HG02973 (cell line): ENCODE measurements around the gene PTPRJ.

Experiments
- ATAC-seq: cut with Tn5 transposase; IDR thresholded peaks from one replicate; pipeline ENCODE4 v1.9.1; 2021; ENCODE audit warnings: moderate library complexity; ENCODE audit not compliant: unreplicated experiment

The PTPRJ gene

DNA sequence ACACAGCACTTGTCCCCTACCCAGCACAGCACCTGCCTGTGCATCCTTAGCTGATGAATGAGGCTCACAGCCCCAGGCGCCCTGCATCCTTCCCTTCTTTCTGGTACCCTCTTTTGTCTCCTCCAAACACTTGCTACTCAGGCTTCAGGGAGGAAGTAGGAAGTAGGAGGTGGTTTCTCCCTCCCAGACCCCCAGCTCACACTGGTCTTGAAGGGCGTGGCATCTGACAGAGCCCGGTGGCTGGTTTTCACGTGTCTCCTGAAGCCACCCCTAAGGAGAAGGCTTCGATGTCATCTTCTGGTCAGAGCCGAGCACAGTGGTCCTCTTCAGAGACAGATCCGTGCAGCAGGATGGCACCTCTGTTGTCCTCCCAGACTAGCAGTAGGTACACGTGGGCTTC lies 109.8 kb downstream of the PTPRJ start:
- no peak for ATAC-seq

- no peak for ATAC-seq
These were observed 111.2 kb downstream of the PTPRJ start for GRCh38 chr11:48091426-48092102.

DNA sequence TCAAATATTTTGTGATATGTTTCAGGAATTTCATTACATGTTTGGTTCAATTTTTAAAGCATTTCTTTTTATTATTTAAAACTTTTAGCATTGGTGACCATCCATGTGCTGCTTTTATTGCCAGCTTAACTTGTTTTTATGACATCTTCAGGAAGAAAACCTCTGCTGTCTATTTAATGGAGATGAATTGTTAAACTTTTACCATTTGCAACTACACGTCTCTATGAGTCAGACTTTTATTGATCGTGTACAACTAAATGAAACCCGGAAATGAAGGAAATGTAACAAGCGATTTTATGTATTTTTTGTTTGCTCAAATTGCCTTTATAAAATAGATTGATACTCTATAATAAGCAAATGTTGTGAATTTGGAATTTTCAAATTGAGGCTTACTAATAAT lies 113.0 kb downstream of the PTPRJ start:
- ATAC-seq: no peak

- ATAC-seq: no peak
These were observed 113.7 kb downstream of the PTPRJ start for GRCh38 chr11:48093795-48094642.

DNA sequence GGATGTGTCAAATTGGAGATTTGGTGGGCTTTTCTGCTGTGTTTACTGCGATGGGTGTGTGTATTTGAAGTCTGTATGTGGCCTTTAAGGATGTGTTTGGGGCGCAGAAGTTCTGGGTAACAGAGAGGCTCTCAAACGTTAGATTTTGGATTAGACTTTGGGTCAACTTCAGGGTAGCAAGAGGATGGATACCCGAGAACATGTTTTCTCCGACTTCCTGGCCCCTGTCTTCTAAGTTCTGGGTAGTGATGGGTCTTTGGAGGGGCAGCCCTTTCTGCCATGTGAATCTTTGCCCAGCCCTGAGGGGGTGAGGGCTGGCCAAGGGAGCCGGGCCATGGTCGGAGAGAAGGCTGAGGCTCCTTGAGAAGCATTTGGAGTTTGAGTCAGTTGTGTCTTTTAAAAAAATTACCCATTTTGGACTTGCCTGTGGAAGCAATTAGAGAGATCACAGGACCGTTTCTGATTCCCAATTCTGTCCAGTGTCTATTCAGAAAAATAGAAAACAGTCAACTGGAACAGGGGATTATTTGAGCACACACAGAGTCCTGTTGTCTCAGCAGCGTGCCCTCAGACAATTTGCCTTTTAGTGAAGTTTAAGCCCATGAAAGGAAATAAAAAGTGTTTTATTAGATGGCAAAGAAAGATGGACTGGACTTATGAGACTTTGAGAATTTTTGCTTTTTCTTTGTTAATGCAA lies 114.4 kb downstream of the PTPRJ start:
- no peak for ATAC-seq

DNA sequence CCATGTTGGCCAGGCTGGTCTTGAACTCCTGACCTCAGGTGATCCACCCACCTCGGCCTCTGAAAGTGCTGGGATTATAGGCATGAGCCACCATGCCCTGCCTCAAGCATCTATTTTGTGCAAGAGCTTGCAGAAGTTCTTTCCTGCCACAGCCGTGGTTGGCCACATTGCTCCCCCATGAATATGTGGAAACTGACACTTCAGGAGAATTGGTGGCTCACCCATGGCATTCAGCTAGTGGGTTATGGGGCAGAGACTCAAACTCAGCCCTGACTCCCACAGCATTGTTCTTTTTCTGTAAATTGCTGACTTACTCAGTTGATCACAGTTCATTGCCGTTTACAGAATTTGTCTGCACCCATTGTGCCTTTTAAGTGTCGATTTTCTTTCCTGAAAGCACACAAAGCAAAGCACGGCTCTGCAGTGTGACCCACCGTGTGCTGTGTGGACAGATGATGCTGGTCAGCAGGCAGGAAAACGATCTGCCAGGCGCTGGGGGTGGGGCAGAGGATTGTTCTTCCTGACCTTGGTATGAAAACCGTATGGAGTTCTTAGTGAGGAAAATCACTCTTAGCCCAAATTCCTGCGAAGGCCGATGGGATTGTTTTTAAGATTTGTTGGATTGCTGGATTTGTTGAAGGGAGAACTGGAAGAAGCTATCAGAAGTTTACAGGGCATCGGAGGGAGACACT lies 115.6 kb downstream of the PTPRJ start:
- no peak for ATAC-seq

DNA sequence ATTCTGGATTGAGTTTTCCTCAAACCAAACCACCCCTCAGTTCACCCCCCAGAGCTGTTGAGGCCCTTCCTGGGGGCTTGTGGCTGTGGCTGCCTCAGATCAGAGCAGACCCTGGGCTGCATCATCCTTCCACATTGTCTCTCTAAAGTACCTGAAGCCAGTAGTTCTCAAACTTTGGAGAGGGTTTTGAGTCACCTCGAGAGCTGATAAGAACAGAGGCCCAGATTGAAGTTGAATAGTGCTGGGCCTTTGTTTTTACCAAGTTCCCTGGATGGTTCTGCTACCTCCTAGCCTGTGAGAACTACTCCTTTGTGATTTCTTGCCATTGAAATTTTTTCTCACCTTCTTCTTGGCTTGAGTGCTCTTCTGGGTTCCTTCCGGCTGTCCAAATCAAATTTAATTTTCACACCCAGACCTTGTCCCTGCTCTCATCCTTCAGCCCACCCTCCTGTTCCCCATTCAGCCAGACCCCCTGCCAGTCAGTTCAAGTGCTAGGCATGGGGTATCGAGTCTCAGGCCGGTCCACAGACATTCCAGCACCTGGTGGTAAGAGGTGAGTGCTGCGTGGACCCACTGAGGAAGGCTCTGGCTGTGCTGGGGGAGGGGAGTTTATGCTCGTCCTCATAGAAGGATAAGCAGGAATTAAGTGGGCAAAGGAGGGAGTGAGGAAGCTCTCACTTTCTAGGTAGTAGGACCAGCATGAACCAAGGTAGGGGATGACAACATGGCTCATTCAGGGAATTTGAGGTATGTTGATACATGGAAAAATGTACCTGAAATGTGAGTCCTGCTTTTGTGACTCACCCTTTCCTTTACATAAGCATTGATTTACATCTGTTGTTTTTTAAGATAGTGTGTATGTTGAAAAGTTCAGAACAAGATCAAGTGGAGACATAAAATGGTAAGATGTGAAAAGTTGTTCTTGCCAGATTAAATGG lies 116.5 kb downstream of the PTPRJ start:
- ATAC-seq: no peak

GRCh38 chr11:48098024-48098423 lies 117.7 kb downstream of the PTPRJ start:
- no peak for ATAC-seq

DNA sequence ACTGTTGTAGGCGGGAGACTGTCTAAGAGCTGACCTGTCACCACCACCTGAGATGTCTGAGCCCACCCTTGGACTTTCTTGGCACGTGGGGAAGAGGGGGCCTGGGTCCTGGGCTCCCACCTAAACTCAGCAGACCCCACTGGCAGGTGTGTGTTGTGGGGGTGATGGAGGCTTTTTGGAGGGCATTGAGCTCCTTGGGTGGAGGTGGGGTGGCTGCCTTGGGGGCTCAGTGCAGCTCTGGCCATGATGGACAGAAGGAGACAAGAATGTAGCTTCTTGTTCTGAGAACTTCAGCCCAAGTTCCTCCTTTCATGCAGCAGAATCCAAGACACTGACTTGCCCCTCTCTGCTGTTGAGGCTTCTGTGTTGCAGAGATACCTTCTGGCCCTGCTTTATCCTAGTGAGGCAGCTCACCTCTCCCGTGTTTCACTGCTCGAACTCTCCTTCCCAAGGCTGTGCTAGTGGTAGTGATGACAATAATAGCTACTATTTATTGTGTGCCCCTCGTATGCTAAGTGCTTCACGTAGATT lies 119.6 kb downstream of the PTPRJ start:
- ATAC-seq: no peak

GRCh38 chr11:48101044-48101733 lies 120.8 kb downstream of the PTPRJ start:
- ATAC-seq: no peak

DNA sequence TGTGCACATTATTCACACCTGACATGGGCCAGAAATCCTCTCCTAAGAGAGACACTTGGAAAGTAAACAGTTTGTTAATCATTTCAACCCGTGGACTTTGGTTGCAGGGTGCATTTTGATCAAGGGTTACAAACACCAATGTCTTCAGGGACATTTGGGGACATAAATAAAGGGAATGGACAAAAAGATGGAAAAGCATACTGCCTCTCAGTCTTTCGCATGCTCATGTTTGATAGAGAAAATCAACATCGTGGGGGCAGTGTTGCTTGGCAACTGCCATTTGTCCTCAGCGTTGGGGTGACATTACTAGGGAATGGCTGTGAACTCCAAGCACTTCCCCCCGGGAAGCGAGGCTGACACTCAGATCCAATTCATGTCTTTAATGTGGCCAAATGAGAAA lies 121.6 kb downstream of the PTPRJ start:
- no peak for ATAC-seq

DNA sequence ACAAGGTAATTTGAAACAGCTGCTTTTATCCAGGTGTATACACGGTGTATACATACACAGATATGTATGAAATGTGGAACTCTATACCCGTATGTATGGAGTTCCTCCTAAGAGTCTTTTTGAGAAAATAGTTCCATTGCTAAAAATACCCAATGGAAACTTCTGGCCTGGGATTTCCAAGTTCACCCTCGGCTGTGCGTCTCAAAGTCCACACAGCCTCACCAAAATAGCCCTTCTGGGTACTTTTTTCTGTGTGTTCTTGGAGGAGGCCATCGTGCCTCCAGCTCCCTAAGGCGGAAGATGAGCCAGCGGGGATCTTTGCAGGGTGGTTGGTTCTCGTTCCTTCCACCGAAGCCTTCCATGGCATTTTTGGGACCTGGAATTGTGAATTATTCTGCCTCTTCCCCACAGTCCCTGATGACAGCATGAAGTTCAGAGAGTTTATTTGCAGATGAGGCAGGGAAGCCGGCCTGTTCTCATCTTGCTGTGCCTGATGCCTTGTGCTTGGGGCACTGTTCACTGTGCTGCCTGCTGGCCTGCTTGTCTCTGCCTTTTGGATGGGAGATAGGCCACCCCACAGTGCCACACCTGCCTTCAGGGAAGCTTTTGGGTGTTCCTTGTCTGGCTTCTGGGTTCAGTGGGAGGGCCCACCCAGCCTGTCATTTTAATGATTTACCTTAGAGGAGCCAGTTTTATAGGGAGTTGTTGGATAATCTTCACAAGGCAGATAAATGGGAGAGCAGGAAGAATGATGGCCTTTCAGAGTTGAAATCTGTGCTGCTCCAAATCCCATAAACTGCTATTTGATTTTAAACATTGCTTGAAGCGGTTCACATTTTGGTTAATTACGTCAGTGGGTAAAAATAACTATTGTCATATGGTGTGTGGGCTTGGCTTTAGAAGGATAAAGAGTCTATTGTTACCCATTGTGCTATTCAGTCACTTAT lies 123.5 kb downstream of the PTPRJ start:
- ATAC-seq: no peak

DNA sequence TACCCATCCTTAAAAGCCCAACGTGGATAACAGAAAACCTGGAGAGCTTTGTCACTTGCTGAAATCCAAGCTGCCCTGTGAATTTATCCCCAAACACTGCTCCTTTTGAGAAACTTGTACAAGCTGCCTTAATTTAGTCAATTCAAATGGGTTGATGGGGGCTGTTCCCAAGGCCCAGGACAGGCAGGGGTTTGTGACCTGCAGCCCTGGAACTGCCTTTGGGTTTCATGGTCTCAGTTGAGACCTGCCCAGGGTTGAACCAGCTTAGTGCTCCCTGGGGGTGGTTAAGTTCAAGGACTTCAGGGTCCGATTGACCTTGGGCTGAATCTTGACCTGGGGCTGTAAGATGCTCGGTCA lies 124.2 kb downstream of the PTPRJ start:
- no peak for ATAC-seq

GRCh38 chr11:48105096-48105990 lies 125.0 kb downstream of the PTPRJ start:
- no peak for ATAC-seq

GRCh38 chr11:48106166-48106565 lies 125.8 kb downstream of the PTPRJ start:
- no peak for ATAC-seq

DNA sequence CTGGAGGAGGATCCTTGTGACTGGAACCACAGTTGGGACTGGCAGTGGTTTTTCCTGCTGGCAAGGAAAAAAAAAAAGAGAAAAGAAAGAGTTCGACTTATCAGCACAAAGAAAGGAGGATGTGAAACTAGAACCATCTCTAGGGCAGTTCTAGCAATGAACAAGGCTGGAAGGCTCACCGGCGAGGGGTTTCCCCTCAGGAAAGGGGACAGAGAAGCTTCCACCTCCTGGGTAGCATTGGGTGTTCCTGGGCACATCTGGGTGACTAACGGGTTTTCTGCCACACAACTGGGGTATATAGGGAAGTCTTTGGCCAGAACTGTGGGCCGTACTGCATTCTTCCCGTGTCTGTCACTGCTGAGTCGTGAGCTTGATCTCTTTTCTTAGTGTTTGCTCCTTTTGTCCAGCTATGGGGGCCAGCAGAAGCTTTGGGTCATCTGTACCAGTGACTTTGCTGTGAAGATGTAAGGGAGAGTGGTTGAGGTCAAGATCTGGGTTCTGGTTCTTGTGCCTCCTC lies 126.9 kb downstream of the PTPRJ start:
- peak; percentile 89 for ATAC-seq
